Mesothelial cell of epicardium (in vitro differentiated cells): ENCODE data around the gene RPS19. TPM values are rescaled to one million over a fixed set of nuclear protein-coding genes. Genes with fewer than 3 reads are reported as not detected.
"Not testable (repeated sequence)": the region's sequence is repeated elsewhere in the genome, so short reads cannot be mapped to it uniquely, and the experiment has no call there.

Experiments
- DNase-seq, 2 experiments: peaks; one replicate each; pipeline ENCODE4 v3.0.0; 2021; ENCODE audit warnings: low spot score in 2 of 2; ENCODE audit not compliant: unreplicated experiment in 2 of 2
- H3K27ac Mint-ChIP-seq: 2 replicates; pipeline ENCODE4 v1.8.0; 2021; ENCODE audit warnings: mixed read lengths
- H3K27me3 Mint-ChIP-seq: 2 replicates; pipeline ENCODE4 v1.8.0; 2021; ENCODE audit warnings: low read depth, mixed read lengths
- H3K36me3 Mint-ChIP-seq: 2 replicates; pipeline ENCODE4 v1.8.0; 2021; ENCODE audit warnings: mixed read lengths
- H3K4me1 Mint-ChIP-seq: 2 replicates; pipeline ENCODE4 v1.8.0; 2021; ENCODE audit warnings: mixed read lengths
- H3K4me3 Mint-ChIP-seq: 2 replicates; pipeline ENCODE4 v1.8.0; 2021; ENCODE audit warnings: mild to moderate bottlenecking, moderate library complexity, mixed read lengths
- H3K9me3 Mint-ChIP-seq: 2 replicates; pipeline ENCODE4 v1.8.0; 2021; ENCODE audit warnings: mixed read lengths
- total RNA-seq: library from RNA; stranded (reverse); gene quantifications from 3 replicates; pipeline ENCODE4 v1.2.1, GENCODE V29; 2021
- TF ChIP-seq, protein P1 (sequence below): fragments of 200-600 bp; sonication (generic); IDR thresholded peaks from one replicate; pipeline ENCODE4 v1.5.0; 2021; ENCODE audit warnings: antibody characterized with exemption; ENCODE audit not compliant: unreplicated experiment

The RPS19 gene
- total RNA-seq, 1 donor from 2014 or later = 2,197 TPM

DNA sequence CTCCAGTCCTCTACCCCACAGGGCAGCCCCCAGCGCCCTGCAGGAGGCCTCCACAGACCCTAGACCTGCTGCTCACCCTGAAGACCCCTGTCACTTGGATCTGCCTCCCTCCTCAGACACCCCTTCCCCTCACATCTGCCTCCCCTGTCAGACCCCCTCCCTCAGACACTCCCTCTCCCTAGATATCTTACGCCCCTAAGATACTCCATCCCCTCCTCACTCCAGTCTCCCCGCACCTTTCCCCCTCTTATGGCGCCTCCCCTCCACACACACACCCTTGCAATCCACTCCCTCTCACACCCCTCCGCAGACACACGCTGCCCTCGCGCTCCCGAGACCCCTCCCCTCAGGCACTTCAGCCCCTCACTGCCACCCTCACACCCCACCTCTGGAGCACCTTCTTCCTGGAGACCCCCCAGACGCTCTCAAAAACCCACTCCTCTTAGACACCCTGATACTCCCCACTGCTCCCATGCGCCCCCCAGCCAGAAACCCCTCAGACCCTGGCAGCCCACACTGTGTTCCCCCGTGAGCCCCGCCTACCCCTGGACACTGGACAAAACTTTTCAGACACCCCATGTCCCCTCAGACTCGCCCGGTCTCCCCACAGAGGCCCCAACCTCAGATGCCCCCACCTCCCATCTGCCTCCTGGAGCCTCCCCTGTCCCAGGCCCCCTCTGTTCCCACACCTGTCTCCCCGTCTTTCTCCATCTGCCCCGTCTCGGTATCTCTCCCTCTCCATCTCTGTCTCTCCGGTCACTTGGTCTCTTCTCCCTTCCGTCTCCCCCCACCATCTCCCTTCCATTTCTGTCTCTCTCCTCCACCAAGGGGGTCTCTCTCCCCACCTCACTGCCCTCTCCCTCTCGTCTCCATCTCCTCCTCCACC lies 53.7 kb downstream of the RPS19 start:
- peaks cover 57% of the 10 kb centered on the region for H3K27me3 Mint-ChIP-seq
- no peaks in the 10 kb centered on the region for H3K4me1 Mint-ChIP-seq
- no peaks in the 10 kb centered on the region for H3K9me3 Mint-ChIP-seq
- H3K27ac Mint-ChIP-seq = no peak overlapping the region
- DNase-seq = no peak
- no peak overlapping the region for H3K4me3 Mint-ChIP-seq
- no peaks in the 10 kb centered on the region for H3K36me3 Mint-ChIP-seq
- TF ChIP-seq, protein P1, sequence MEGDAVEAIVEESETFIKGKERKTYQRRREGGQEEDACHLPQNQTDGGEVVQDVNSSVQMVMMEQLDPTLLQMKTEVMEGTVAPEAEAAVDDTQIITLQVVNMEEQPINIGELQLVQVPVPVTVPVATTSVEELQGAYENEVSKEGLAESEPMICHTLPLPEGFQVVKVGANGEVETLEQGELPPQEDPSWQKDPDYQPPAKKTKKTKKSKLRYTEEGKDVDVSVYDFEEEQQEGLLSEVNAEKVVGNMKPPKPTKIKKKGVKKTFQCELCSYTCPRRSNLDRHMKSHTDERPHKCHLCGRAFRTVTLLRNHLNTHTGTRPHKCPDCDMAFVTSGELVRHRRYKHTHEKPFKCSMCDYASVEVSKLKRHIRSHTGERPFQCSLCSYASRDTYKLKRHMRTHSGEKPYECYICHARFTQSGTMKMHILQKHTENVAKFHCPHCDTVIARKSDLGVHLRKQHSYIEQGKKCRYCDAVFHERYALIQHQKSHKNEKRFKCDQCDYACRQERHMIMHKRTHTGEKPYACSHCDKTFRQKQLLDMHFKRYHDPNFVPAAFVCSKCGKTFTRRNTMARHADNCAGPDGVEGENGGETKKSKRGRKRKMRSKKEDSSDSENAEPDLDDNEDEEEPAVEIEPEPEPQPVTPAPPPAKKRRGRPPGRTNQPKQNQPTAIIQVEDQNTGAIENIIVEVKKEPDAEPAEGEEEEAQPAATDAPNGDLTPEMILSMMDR = no peak

DNA sequence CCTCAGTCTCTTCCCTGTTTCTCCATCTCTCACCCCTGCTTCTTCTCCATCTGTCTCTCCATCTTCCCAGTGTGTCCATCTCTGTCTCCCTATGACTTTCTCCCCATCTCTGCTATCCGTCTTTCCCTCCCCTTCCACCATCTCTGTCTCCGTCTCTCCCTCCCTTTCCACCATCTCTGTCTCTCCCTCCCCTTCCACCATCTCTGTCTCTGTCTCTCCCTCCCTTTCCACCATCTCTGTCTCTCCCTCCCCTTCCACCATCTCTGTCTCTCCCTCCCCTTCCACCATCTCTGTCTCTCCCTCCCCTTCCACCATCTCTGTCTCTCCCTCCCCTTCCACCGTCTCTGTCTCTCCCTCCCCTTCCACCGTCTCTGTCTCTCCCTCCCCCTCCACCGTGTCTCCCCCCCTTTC lies 54.4 kb downstream of the RPS19 start:
- not testable (repeated sequence) for H3K4me3 Mint-ChIP-seq, H3K4me1 Mint-ChIP-seq, H3K9me3 Mint-ChIP-seq, H3K27ac Mint-ChIP-seq, DNase-seq, H3K36me3 Mint-ChIP-seq
- peaks cover 52% of the 10 kb centered on the region for H3K27me3 Mint-ChIP-seq

DNA sequence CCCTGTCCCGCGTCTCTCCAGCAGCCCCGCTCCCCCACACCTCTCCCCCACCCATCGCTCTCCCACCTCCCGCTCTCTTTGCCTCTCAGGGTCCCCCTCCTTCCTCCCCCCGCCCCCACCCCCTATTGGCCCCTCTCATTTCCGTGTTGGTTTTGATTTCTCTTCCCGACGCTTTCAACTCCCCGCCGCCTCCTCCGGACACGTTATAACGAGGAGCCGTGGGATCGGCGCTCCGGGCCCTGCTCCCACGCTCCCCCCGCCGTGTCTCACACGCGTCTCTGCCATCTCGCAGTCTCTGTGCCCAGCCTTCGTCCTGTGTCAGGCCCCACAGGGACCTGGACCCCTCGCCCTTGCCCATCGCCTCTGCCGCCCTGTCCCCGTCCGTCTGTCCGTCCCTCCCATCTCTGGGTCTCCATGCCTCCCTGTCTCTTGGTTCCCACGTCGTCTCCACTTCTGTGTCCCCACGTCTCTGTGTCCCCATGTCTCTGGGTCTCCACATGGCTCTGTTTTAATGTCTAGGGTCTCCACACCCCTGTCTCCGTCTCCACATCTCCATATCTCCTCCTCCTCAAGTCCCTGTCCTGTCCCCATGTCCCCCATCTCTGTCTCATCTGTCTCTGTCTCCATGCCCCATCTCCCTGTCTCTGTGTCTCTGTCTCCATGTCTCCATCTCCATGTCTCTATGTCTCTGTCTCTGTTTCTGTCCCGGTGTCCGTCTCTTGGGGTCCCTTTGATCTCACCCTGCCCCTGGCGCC lies 55.1 kb downstream of the RPS19 start:
- Mint-ChIP-seq H3K36me3 (no peaks in the 10 kb centered on the region), H3K27me3 (peaks cover 45% of the 10 kb centered on the region), H3K4me1 (no peaks in the 10 kb centered on the region), H3K9me3 (no peaks in the 10 kb centered on the region), H3K4me3 (no peak overlapping the region), H3K27ac (no peak overlapping the region)
- no peak for DNase-seq
- TF ChIP-seq, protein P1 = no peak

DNA sequence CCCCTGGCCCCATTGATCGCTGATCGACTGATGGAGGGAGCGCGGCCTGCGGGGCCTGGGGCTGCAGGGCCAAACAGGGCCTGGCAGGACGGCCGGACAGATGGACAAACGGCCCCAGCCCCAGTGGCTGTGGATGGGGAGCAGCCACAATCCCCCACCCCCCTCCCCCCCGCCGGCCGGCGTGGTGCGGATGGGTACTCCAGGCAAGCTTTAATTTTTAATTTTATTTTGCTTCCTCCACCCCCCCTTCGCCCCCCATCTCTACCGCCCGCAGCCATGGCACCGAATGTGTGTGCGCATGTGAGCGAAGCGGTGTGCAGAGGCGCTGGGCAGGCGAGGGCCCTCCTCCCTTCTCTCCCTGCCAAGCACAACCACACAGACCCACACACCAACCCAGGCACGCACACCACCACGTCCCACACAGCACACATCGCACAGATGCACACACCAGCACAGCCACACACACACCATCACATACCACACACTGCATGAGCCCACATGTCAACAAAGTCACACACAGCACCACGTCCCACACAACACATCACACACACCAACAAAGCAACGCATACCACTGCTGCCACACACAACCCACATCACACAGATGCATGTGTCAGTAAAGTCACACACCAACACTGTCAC lies 55.8 kb downstream of the RPS19 start:
- no peak overlapping the region for H3K4me3 Mint-ChIP-seq
- H3K9me3 Mint-ChIP-seq = no peaks in the 10 kb centered on the region
- no peak for DNase-seq
- H3K27ac Mint-ChIP-seq = no peak overlapping the region
- peaks cover 38% of the 10 kb centered on the region for H3K27me3 Mint-ChIP-seq
- no peaks in the 10 kb centered on the region for H3K4me1 Mint-ChIP-seq
- TF ChIP-seq, protein P1 = no peak
- H3K36me3 Mint-ChIP-seq = no peaks in the 10 kb centered on the region

DNA sequence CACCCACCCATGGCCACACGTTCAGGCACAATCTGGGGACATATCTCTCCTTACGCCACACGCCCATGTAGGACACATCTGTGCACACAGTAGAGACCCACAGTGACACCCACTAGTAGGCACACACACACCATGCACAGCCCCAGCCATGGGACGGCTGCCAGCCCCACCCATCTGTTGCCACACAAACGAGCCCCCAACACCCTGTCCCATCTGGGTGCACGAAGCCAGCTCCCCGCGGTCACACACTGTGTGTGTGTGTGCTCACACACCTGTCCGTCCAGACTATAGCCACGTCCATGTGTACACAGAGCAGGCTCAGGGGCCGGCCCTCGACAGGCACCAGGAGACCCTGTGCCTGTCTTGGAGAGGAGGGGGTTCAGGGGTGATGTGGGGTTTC lies 57.6 kb downstream of the RPS19 start:
- no peaks in the 10 kb centered on the region for H3K9me3 Mint-ChIP-seq
- H3K27ac Mint-ChIP-seq = no peak overlapping the region
- TF ChIP-seq, protein P1 = no peak
- DNase-seq = no peak
- H3K27me3 Mint-ChIP-seq = peaks cover 33% of the 10 kb centered on the region
- no peaks in the 10 kb centered on the region for H3K36me3 Mint-ChIP-seq
- H3K4me3 Mint-ChIP-seq = no peak overlapping the region
- H3K4me1 Mint-ChIP-seq = no peaks in the 10 kb centered on the region
